ENCODE measurements around the gene DHX35. TPM values are rescaled to one million over a fixed set of nuclear protein-coding genes. Genes with fewer than 3 reads are reported as not detected.
A peak's percentile ranks its signal among the peaks of the same experiment; 100 is the strongest.

Gene DHX35
- total and polyA plus RNA-seq, 2 experiments from 2014 or later = 8.3 to 25.9 TPM

- Histone ChIP-seq H3K4me2 (no peak overlapping the region), H3K27ac (ENCODE audit: low read depth) (no peak overlapping the region), H2AFZ (no peak overlapping the region), H4K20me1 (replicated peaks; ENCODE audit: insufficient read depth) (peaks cover 10% of the 10 kb centered on the region), H3K36me3 (ENCODE audit: insufficient read depth) (peaks cover 39% of the 10 kb centered on the region), H3K9me2 (ENCODE audit: insufficient read depth) (no peaks in the 10 kb centered on the region), H3K27me3 (ENCODE audit: insufficient read depth) (no peaks in the 10 kb centered on the region), H3K4me1 (ENCODE audit: insufficient read depth) (no peaks in the 10 kb centered on the region), H3K79me2 (replicated peaks; ENCODE audit: insufficient read depth) (peaks cover 56% of the 10 kb centered on the region), H3F3A (replicated peaks; ENCODE audit: low read depth) (no peaks in the 10 kb centered on the region), H3K4me3 (no peak overlapping the region)
- no peaks in the 10 kb centered on the region for H3K9me3 Mint-ChIP-seq
- DNase-seq (ENCODE audit: low spot score) (no peak), ATAC-seq (no peak)
- no peak overlapping the region for H3K27ac Mint-ChIP-seq
- peaks cover 28% of the 10 kb centered on the region for H3K36me3 Mint-ChIP-seq (ENCODE audit: low read depth)
- no peaks in the 10 kb centered on the region; the same call in 2 of the 3 replicates for H3K4me1 Mint-ChIP-seq
- H3K27me3 Mint-ChIP-seq (ENCODE audit: insufficient read depth, low read depth, poor library complexity) = peaks cover 2% of the 10 kb centered on the region
- no peak overlapping the region for H3K4me3 Mint-ChIP-seq
- TF ChIP-seq EZH2phosphoT487 (IDR thresholded peaks at IDR 0.05; ENCODE audit: unreplicated experiment) = no peak
- TF ChIP-seq NANOG (IDR thresholded peaks at IDR 0.05; ENCODE audit: borderline replicate concordance) = no peak
- TF ChIP-seq JUNB (IDR thresholded peaks at IDR 0.05; ENCODE audit: unreplicated experiment) = no peak
- no peak for TF ChIP-seq POLR2AphosphoS5 (IDR thresholded peaks at IDR 0.05; ENCODE audit: low read depth)
Measured at GRCh38 chr20:38970302-38970701, 8.2 kb downstream of the DHX35 start.

- peak overlapping the region; percentile 70; the same call in 1 of the 2 replicates for H3K27ac ChIP-seq (ENCODE audit: low read depth)
- H3F3A ChIP-seq (replicated peaks; ENCODE audit: low read depth) = no peaks in the 10 kb centered on the region
- no peaks in the 10 kb centered on the region for H3K4me1 Mint-ChIP-seq
- H3K79me2 ChIP-seq (replicated peaks; ENCODE audit: insufficient read depth) = peaks cover 45% of the 10 kb centered on the region
- H3K4me3 ChIP-seq = no peak overlapping the region
- H3K4me2 ChIP-seq = no peak overlapping the region
- no peak overlapping the region for H2AFZ ChIP-seq
- no peaks in the 10 kb centered on the region for H3K9me2 ChIP-seq (ENCODE audit: insufficient read depth)
- DNase-seq (ENCODE audit: low spot score) = no peak
- H3K27me3 ChIP-seq (ENCODE audit: insufficient read depth) = no peaks in the 10 kb centered on the region
- no peak for ATAC-seq
- no peak overlapping the region for H3K4me3 Mint-ChIP-seq
- H4K20me1 ChIP-seq (replicated peaks; ENCODE audit: insufficient read depth) = peaks cover 10% of the 10 kb centered on the region
- peaks cover 2% of the 10 kb centered on the region for H3K27me3 Mint-ChIP-seq (ENCODE audit: insufficient read depth, low read depth, poor library complexity)
- H3K27ac Mint-ChIP-seq = no peak overlapping the region
- no peaks in the 10 kb centered on the region for H3K9me3 Mint-ChIP-seq
- H3K36me3 ChIP-seq (ENCODE audit: insufficient read depth) = peaks cover 39% of the 10 kb centered on the region
- no peaks in the 10 kb centered on the region for H3K4me1 ChIP-seq (ENCODE audit: insufficient read depth)
- peaks cover 28% of the 10 kb centered on the region for H3K36me3 Mint-ChIP-seq (ENCODE audit: low read depth)
- TF ChIP-seq ETS1 (IDR thresholded peaks at IDR 0.05) (no peak), ZNF462 (CRISPR knock-in tag; IDR thresholded peaks at IDR 0.05) (no peak), EZH2 (IDR thresholded peaks at IDR 0.05; ENCODE audit: low read depth, unreplicated experiment) (no peak), CTCF (conservative IDR thresholded peaks at IDR 0.05; ENCODE audit: low read depth in 2 of 2) (no peak), ZNF331 (CRISPR knock-in tag; IDR thresholded peaks at IDR 0.05; ENCODE audit: low read depth) (no peak), POLR2AphosphoS5 (IDR thresholded peaks at IDR 0.05; ENCODE audit: low read depth) (no peak), ZNF114 (CRISPR knock-in tag; IDR thresholded peaks at IDR 0.05) (no peak)
Measured at GRCh38 chr20:38973107-38973506, 11.0 kb downstream of the DHX35 start.
